Spleen (tissue), 11 donors: ENCODE measurements around the gene MED13L. TPM values are rescaled to one million over a fixed set of nuclear protein-coding genes. Genes with fewer than 3 reads are reported as not detected.

Experiments
- DNase-seq: peaks from one replicate; pipeline ENCODE4 v3.0.0-alpha.2; 2020
- H3K27ac ChIP-seq, 8 donors: fragments of 200-600 bp; sonication (generic) in 7 of 8; 1 replicate in 4 of 8; 2 replicates in 4 of 8; pipeline versions ENCODE4 v1.5.0 to v1.8.0; 2016 to 2021; ENCODE audit warnings: inconsistent platforms in 4 of 8, mild to moderate bottlenecking in 4 of 8, moderate library complexity in 1 of 8
- H3K27me3 ChIP-seq, 7 donors: fragments of 200-600 bp; sonication (generic) in 6 of 7; replicated peaks in 1 of 7; 1 replicate in 4 of 7; 2 replicates in 3 of 7; pipeline versions ENCODE4 v1.5.0 to v1.8.0; 2016 to 2021; ENCODE audit warnings: inconsistent platforms in 3 of 7, mild to moderate bottlenecking in 1 of 7
- H3K36me3 ChIP-seq, 6 donors: fragments of 200-600 bp; sonication (generic) in 5 of 6; 1 replicate in 4 of 6; 2 replicates in 2 of 6; pipeline versions ENCODE4 v1.5.0 to v1.8.0; 2016 to 2021; ENCODE audit warnings: inconsistent platforms in 2 of 6
- H3K4me1 ChIP-seq, 6 donors: fragments of 200-600 bp; sonication (generic) in 5 of 6; 1 replicate in 3 of 6; 2 replicates in 3 of 6; pipeline versions ENCODE4 v1.5.0 to v1.8.0; 2016 to 2021; ENCODE audit warnings: inconsistent platforms in 3 of 6
- H3K4me3 ChIP-seq, 8 donors: fragments of 200-600 bp; sonication (generic) in 7 of 8; 1 replicate in 4 of 8; 2 replicates in 4 of 8; pipeline versions ENCODE4 v1.5.0 to v1.8.0; 2016 to 2021; ENCODE audit warnings: inconsistent platforms in 4 of 8, mild to moderate bottlenecking in 4 of 8, moderate library complexity in 2 of 8
- H3K9me3 ChIP-seq, 8 donors: fragments of 200-600 bp; sonication (generic) in 7 of 8; 1 replicate in 4 of 8; 2 replicates in 4 of 8; pipeline versions ENCODE4 v1.5.0 to v1.8.0; 2016 to 2021; ENCODE audit warnings: inconsistent platforms in 4 of 8
- POLR2A ChIP-seq, 3 donors: fragments of 450-650 bp; IDR thresholded peaks; one replicate each; pipeline ENCODE4 v1.5.1; 2017; ENCODE audit warnings: antibody characterized with exemption in 3 of 3, mild to moderate bottlenecking in 1 of 3
- POLR2AphosphoS5 ChIP-seq, 3 donors: sonication (generic); formaldehyde crosslinking; IDR thresholded peaks; one replicate each; pipeline ENCODE4 v1.5.1; 2017; ENCODE audit warnings: antibody characterized with exemption in 3 of 3
- WGBS, 5 donors: extraction: QIAGEN DNeasy Blood & Tissue Kit in 3 of 5; methylation state at CpG; one replicate each; pipeline versions ENCODE4 v1.1.5 to v1.1.7; 2013 to 2018; 5-methylcytosine and 5-hydroxymethylcytosine counted together
- intact Hi-C: fragments of 100-400 bp; cut with DNase I; formaldehyde crosslinking; loops from one replicate; pipeline ENCODE4 v1.15.0; 2023; ENCODE audit warnings: low total_unique reads
- polyA plus RNA-seq, 3 donors: library from polyadenylated mRNA; stranded (reverse); fragments of 200-250 nt; gene quantifications; one replicate each; pipeline ENCODE4 v1.2.1, GENCODE V29; 2013
- total RNA-seq, 7 donors: library from RNA; depleted of rRNA in 3 of 7; stranded (reverse); fragments of >200 nt in 3 of 7; fragmentation: NEBNext Ultra II Directional in 4 of 7; extraction: Animal tissue kit (Norgen Biotek cat#: 25700) in 4 of 7; gene quantifications; one replicate each; pipeline versions ENCODE4 v1.1.0 to v1.2.1, GENCODE V29; 2016 to 2021
- TF ChIP-seq, protein P1 (sequence below), 11 experiments: fragments of 200-600 bp in 7 of 11; fragments of 450-650 bp in 4 of 11; sonication (generic) in 4 of 11; IDR thresholded peaks in 8 of 11; conservative IDR thresholded peaks in 3 of 11; 1 replicate in 7 of 11; 2 replicates in 4 of 11; pipeline versions ENCODE4 v1.4.0 to v1.8.0; 2016 to 2021; ENCODE audit warnings: antibody characterized with exemption in 11 of 11, inconsistent platforms in 4 of 11, mild to moderate bottlenecking in 1 of 11
- donor health status: healthy with polysubstance abuse.
- donor health status: DM: no; HTN: no; CAD: no; lungs with moderate emphysema.
- donor health status: DM: no; HTN: no; CAD: no.
- donor health status: Bipolar disorder and iron deficiency.
- donor health status: healthy.
- donor health status: DM: no; HTN: no; CAD: no.
- donor health status: DM: yes; HTN: yes; CAD: no.

MED13L gene
- total and polyA plus RNA-seq, 10 donors: 13.4 to 255 (median 185) TPM

DNA sequence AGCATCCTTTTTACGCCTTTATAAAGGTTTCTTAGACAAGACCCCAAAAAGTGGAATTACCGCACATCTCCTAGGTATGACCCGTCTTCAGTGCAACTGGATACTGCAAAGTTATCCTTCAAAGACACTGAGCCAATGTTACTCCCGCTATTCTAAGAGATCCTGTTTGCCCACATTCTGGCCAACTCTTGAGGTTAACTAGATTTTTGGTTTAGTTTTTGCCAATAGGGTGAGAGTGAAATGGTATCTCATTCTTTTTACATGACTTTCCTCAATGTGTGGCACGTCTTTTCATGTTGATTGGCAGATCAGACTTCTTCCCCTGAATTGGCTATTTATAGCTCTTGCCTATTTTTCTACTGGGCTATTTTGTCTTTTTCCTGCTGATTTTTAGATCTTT, 347.2 kb downstream of the MED13L start:
- Histone ChIP-seq H3K4me1 (no peaks in the 10 kb centered on the region), H3K36me3 (no peaks in the 10 kb centered on the region), H3K9me3 (no peaks in the 10 kb centered on the region), H3K27me3 (peaks cover 0 to 14% (median 0%) of the 10 kb centered on the region in 7 donors), H3K27ac (no peak overlapping the region), H3K4me3 (no peak overlapping the region)
- intact Hi-C loops: no loop called here
- DNase-seq: no peak
- TF ChIP-seq POLR2A (IDR thresholded peaks at IDR 0.05) (no peak), POLR2AphosphoS5 (IDR thresholded peaks at IDR 0.05) (no peak)
- TF ChIP-seq, protein P1, sequence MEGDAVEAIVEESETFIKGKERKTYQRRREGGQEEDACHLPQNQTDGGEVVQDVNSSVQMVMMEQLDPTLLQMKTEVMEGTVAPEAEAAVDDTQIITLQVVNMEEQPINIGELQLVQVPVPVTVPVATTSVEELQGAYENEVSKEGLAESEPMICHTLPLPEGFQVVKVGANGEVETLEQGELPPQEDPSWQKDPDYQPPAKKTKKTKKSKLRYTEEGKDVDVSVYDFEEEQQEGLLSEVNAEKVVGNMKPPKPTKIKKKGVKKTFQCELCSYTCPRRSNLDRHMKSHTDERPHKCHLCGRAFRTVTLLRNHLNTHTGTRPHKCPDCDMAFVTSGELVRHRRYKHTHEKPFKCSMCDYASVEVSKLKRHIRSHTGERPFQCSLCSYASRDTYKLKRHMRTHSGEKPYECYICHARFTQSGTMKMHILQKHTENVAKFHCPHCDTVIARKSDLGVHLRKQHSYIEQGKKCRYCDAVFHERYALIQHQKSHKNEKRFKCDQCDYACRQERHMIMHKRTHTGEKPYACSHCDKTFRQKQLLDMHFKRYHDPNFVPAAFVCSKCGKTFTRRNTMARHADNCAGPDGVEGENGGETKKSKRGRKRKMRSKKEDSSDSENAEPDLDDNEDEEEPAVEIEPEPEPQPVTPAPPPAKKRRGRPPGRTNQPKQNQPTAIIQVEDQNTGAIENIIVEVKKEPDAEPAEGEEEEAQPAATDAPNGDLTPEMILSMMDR (IDR thresholded peaks at IDR 0.05 in 8 of 11, conservative IDR thresholded peaks at IDR 0.05 in 3 of 11): no peak
- 65 to 79% (median 76%) methylated on average over 5 of the region's 5 CpGs for WGBS, 5 donors

DNA sequence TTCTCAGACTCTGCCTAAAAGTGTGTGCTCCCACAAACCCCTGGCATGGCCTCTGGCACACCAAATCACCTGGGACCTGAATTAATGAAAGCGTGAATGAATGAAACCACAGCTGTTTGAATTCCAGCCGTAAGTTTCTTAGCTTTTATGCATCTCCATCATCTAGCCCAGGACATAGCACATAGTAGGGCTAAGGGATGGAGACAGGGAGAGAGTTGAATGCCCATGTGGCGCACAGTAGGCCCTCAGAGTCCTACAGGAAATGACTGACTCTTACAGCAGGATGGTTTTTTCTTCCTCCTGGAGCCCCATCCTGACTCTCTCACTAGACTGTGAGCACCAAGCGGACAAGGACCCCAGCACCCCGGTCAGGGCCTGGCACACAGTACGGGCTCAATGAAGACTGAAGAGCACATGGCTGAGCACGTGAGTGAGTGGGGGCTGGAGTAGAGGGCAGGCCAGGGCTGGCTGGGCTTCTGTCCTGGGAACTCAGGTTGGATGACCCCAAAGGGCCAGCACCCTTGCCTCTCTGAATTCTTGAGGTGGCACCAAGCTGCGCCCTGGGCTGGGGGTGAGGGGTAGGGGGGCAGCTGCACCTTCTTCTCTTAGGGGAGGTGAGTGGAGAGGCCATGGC, 351.3 kb downstream of the MED13L start:
- Histone ChIP-seq H3K27me3 (peaks cover 0 to 35% (median 0%) of the 10 kb centered on the region in 7 donors), H3K36me3 (no peaks in the 10 kb centered on the region), H3K27ac (no peak overlapping the region), H3K9me3 (peaks cover 0 to 15% (median 10%) of the 10 kb centered on the region in 8 donors), H3K4me3 (no peak overlapping the region), H3K4me1 (no peaks in the 10 kb centered on the region)
- TF ChIP-seq POLR2A (IDR thresholded peaks at IDR 0.05) (no peak), POLR2AphosphoS5 (IDR thresholded peaks at IDR 0.05) (no peak)
- TF ChIP-seq, protein P1 (IDR thresholded peaks at IDR 0.05 in 8 of 11, conservative IDR thresholded peaks at IDR 0.05 in 3 of 11): no peak
- intact Hi-C loops: no loop called here
- no peak for DNase-seq
- 75 to 87% (median 85%) methylated on average over 8 of the region's 8 CpGs for WGBS, 5 donors

DNA sequence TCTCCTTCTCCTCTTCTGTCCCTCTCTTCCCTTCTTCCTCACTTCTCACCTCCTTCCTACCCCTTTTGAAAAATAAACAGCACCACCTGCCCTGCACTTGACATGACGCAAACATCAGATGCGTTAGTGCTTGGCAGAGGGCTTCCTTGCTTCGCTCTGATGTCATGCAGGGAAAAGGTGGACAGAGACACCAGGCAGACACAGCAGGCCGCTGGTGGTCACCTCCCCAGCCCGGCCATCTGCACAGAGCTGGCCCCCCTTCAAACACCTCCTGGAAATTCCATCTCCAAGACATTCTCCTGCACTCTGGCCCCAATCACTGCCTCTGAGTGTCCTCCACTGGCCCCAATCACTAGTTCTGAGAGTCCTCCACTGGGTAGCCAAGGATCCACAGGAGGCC, 353.6 kb downstream of the MED13L start:
- 83 to 92% (median 88%) methylated on average over 5 of the region's 5 CpGs for WGBS, 5 donors
- H3K4me3 ChIP-seq: no peak overlapping the region
- DNase-seq: no peak
- no peak for TF ChIP-seq POLR2A (IDR thresholded peaks at IDR 0.05)
- no peak for TF ChIP-seq POLR2AphosphoS5 (IDR thresholded peaks at IDR 0.05)
- TF ChIP-seq, protein P1 (IDR thresholded peaks at IDR 0.05 in 8 of 11, conservative IDR thresholded peaks at IDR 0.05 in 3 of 11): no peak
- no peaks in the 10 kb centered on the region for H3K36me3 ChIP-seq
- H3K27me3 ChIP-seq: peaks cover 0 to 47% (median 0%) of the 10 kb centered on the region in 7 donors
- no peak overlapping the region for H3K27ac ChIP-seq
- no peaks in the 10 kb centered on the region for H3K4me1 ChIP-seq
- peaks cover 0 to 15% (median 10%) of the 10 kb centered on the region in 8 donors for H3K9me3 ChIP-seq
- intact Hi-C loops: no loop called here

DNA sequence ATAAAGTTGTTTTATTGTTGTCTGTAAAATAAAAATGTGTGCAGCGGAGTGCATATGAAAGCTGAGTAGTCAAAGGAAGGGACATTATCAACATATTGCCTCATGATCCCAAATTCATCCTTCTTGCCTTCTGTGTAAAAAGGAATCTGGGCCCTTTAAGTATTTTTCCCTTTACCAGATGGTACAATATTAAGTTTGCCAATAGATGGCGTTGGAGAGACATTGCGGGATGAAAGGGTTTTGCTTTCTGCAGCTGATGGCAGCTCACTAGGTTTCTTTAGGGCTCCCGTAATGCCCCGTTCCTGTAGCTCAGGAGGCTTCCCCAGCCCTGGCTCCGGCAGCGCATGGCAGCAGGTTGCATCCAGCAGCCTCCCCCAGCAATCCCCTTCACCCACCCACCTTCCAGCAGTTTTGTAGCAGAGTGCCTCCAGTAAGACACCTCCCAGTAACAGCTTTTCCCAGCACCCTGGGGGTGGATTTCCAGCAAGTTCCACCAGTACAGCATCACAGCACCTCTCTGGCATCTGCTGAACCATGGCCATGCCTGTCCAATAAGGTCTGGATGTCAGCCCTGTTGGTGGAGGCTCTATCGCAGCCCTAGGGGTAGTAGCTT, 354.4 kb downstream of the MED13L start:
- Histone ChIP-seq H3K9me3 (peaks cover 0 to 15% (median 10%) of the 10 kb centered on the region in 8 donors), H3K36me3 (no peaks in the 10 kb centered on the region), H3K27me3 (peaks cover 0 to 55% (median 0%) of the 10 kb centered on the region in 7 donors), H3K4me1 (no peaks in the 10 kb centered on the region), H3K27ac (no peak overlapping the region), H3K4me3 (no peak overlapping the region)
- 74 to 83% (median 79%) methylated on average over 8 of the region's 8 CpGs for WGBS, 5 donors
- intact Hi-C loops: no loop called here
- TF ChIP-seq, protein P1 (IDR thresholded peaks at IDR 0.05 in 8 of 11, conservative IDR thresholded peaks at IDR 0.05 in 3 of 11): no peak
- TF ChIP-seq POLR2AphosphoS5 (IDR thresholded peaks at IDR 0.05): no peak
- TF ChIP-seq POLR2A (IDR thresholded peaks at IDR 0.05): no peak
- DNase-seq: no peak
